Putamen (tissue), 1 donor: ENCODE data around the gene FAM124A.
A peak's percentile ranks its signal among the peaks of the same experiment; 100 is the strongest.

Experiments used
- DNase-seq: peaks from one replicate; pipeline ENCODE4 v3.0.0-alpha.2; 2016; ENCODE audit warnings: low spot score

FAM124A gene

DNA sequence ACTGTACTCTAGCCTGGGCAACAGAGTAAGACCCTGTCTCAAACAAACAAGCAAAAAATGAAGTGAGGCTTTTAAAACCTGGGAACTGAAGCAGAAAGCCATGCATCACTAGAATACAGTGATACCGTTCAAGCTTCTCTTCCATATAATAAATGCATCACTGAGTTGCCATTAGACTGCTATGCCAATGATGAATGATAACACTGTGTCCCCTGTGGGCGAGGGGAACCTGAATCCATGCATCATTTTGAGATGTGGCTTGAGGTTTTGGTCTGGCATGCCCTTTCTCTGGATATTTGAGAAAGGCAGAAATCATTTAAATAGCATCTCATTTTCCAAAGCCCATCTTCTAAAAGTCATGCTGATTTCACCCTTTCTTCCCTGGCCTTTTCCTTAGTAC lies 1.5 kb upstream of the FAM124A start:
- DNase-seq, result no peak

DNA sequence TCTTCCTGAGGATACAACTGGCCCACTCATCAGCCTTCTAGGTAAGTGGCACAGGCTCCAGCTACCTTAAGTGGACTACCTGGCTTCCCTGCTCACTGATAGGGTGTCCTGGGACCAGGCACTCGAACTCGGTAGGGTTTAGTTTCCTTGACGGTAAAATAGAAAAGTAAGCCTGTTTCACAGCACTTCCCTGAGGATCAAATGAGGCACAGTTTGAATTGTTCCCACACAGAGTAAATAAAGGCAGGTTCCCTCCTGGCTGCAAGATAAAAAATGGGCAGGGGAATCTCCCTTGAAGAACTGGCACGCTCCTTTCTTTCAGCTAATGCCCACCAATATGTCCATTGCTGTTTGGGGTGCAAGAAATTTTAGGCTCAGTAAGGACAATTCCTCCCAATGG lies 1.1 kb upstream of the FAM124A start:
- no peak for DNase-seq

DNA sequence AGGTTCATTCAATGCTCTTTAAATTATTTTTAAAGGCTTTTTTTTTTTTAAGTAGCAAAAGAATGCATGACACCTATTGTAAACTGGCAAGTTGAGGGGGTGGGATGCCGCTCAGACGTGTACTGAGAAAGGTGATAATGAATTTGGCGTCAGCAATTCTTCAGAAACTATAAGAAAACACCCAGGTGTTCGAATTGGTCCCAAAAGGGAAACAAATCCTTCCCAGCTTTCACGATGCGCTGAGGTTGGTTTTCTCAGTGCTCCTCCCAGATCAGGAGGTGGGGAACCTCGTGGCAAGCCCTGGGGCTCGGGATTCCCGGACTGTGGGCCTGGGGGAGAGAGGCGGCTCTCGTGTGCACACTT lies 543 bp upstream of the FAM124A start:
- no peak for DNase-seq

DNA sequence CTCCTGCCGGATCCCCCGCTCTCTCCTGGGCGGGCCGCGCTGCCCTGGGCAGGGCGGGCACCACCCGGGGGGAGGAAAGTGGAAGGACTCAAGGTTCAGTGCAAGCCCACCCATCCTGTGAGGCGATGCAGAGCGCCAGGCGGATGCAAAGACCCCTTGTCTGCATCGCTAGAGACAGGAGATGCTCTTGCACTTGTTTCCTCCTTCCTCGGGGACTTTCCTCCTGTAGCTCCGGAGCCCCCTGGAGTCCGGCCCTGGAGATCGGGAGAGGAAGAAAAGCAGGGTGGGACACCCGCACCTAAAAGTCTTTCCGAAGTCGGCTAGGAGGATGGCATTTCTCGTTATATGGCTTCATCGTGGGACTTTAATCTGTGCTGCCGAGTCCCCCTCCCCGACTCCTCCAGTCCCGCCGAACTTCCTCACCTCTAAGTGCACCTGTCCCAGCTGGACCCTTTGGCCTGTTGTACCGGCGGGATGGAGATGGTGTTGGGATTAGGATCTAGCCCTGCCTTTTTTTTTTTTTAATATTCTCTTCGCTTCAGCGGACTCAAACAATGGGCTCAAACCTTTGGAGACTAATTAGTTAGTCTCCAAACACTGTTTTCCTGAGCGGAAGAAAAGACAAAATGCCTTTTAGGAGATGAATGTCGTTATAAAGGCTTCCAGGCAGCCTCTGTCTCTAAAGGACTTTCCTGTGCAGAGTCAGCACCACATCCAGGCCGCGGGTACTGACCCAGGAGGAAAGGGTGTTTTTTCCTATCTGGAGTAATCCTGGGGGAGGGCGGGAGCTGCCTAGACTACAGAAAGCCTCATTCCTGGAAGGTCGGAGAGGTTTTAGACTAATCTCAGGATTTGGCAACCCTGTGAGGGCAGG lies 725 bp downstream of the FAM124A start:
- DNase-seq, result no peak

DNA sequence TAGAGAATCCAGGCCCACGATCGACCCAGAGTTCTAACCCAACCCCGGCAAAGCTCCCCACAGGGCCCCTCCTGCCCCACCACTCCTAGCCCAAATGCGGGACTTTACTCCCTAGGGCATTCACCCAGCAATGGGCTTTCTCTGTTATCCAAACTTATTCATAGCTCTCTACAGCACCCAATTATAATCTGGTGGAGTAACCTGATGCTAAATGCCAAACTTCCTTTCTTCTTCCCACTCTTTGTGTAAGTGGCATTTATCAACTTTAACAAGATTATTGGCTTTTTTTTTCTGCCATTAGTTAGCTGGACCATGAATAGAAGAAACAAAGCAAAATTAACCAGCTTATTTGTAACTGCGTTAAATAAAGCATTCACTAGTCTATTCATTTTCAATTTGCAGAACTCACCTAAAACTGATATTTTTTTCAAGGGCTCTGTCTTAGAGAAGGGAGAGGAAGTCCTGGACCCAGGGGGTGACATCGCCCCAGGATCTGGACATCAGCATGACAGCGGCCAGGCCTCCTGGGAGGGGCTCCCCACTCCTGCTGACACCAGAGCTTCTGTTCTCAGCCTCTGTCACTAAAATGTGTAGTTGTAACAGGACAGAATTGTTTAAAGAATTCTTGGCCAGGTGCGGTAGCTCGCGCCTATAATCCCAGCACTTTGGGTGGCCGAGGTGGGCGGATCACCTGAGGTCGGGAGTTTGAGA lies 1.5 kb downstream of the FAM124A start:
- peak; percentile 80 for DNase-seq

DNA sequence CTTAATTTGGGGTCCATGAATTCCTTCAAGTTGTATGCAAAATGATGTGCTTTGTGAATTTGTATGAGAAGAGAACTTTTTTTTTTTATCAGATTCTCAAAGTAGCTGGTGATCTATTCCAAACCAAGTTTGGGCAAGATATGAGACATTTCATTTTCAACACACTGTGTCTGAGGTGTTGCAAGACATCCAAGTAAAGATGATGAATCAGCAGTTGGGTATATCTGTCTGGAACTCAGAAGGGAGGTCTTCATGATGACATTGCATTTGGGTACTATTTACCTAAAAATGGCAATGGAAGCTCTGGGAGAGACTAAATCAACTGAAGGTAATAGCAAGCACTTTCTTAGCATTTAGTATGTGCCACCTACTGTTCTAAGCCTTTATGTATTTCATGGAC lies 2.8 kb downstream of the FAM124A start:
- no peak for DNase-seq

DNA sequence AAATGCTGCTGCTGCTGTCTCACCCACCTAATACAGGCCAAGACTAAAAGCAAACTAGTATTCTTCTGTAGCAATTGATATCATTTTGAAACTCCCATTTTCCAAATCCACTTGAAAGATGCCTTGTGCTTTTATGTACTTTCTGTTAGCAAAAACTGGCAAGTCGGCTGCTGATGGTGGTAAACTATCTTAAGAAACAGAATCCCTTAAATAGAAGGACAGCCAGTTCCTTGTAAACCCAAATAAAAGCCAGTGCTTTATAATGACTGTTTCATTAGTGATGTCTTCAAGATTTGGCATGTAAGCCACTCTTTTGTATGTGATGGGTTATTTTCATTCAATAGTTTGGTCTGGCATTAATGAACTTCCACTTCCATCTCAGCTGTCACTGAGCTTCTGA lies 5.2 kb downstream of the FAM124A start:
- DNase-seq, result no peak

DNA sequence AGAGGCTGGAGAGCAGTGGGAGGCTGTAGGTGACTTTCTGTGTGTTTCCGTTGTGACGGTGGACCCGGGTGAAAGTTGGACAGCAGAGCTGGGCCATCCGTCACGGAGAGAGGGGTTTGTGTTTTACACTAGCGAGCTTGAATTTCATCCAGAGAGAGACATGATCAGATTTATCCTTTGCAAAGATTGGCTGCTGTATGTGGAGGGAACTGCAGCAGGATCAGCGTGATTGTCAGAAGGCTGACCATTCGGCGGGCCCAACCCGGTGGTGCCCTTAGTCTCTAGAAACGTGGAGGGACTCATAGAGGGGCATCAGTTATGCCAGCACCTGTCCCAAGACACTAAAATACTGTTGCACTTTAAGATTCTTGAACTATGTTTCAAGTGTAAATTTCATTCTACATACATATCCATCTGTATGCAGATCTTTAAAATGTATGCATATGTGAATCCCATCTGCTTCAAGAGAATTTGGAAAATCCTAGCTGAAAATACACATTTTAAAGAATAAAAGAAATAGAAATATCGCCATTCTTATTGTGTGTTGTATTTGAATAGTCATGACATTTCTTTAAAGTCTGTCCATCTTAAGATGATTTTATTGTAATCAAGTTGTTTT lies 7.0 kb downstream of the FAM124A start:
- DNase-seq, result no peak

DNA sequence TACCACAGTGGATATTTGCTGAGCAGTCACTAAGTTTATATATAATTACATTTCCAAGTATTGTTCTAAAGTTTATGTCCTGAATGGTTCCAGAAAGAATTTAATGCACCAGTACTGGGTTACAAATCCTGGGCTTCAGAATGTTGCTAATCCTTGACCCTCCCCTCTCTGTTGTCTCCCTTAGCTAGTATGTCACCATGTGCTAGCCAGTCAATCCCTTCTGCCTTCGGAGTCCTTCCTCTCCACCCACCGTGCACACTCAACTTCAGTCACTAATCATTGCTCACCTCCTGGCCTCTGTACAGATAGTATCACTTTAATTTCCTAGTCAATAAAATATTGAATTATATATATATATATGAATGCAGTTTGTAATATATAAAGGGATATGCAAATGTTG lies 7.5 kb downstream of the FAM124A start:
- DNase-seq, result no peak

DNA sequence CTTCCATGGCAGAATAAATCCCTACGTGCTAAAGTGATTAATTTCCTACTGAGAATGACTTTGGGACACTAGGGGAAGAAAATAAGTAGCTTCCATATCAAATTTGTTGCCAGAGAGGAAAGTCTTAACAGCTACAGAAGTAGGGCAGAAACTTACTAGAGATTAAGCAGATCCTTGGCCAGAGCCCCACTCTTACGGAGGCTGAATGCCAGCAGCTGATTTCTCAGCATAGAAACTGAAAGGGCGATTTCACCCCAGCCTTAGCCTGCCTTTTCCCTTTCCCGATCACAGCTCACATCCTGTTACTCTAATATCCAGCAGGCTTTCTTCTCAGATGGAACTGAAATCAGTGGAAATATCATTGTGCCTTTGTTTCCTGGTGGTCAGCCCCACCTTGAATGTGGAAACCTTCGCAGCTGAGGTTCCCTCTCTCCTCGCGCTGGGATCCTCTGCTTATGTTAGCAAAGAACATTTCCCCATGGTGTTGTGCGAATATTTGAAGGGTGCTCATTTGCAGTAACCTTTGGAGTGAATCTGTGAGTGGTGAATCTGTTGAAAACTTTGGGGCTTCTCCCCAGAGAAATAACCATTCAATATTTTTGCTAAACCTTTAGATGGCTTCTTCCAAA lies 8.4 kb downstream of the FAM124A start:
- peak; percentile 70 for DNase-seq

DNA sequence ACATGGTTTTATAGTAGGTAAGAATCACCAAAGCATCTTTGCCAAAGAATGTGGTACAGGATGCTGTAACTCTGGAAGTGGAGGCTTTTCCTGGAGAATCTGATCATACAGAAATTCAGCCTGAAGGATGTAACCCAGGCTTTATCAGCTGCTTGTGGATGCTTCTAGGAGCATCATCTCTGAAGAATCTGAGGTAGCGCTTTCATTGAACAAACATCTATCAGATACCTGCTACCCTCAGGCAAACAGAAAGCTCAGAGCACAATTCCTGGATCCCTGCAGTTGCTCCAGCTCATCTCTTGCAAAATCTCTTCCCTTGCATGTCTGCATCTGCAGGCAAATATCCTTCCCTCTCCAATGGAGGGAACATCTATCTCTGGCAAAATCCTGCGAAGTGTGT lies 9.3 kb downstream of the FAM124A start:
- no peak for DNase-seq

DNA sequence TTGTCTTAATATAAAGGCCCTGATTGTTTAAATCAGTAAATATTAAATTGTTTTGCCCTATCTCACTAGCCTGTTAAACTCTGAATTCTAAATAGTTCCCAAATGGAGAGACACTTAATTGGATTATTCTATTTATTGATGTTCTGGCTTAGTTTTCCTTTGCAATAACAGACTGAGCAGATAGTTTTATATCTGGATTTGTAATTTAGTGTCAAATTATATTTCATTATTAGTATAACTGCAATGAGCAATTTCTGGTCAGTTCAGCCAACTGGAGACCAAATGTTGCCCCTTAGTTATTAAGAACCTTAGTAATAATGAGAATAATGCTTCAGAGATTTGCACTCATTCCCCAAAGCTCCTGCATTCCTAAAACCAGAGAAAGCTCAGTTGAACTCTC lies 10.1 kb downstream of the FAM124A start:
- no peak for DNase-seq

DNA sequence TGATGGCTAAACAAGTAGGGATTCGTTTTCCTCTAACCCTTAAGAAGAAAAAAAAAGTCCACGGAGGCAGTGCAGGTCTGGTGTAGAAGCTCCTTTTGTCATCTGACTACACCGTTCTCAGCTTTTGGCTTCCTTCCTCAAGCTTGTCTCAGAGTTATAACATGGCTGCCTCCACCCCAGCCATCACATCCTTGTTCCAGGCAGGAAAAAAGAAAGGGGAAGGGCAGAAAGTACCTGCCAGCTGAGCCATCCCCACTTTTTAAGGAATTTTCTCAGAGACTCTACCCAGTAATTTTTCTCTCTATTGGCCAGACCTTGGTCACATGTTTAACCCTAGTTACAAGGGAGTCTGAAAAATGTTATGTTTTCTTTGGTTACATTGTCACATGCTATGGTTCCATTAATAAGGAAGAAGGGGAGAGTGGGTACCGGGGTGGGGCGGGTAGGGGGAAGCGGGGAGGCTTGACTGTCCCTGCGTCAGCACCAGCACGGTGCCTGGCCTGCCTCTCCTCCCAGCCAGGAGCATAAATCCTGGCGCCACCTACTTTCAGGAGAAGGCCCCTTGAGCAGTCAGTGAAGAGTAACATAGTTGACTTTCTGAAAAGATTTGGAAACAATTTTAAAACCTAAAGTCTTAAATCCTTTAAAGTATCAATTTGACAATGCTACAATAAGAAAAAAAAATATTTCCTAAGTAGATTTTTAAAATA lies 11.1 kb downstream of the FAM124A start:
- no peak for DNase-seq

DNA sequence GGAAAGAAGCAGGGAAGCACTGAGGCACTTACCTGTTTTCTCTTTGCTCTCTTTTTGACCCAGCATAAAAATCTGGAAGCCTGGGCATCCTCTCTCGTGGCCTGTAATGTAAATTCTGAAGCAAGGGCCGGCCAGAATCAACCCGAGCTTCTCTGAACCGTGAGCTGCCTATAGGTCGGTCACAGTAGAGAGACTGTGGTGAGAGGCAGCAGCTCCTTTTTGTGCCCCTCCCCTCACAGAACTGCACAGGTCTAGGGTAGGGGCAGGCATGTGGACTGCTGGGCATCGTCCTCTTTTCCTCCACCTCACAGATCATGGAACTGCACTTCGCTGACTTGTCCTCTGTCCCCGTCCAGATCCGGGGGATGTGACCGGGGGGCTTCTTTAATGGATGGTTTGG lies 12.5 kb downstream of the FAM124A start:
- no peak for DNase-seq

DNA sequence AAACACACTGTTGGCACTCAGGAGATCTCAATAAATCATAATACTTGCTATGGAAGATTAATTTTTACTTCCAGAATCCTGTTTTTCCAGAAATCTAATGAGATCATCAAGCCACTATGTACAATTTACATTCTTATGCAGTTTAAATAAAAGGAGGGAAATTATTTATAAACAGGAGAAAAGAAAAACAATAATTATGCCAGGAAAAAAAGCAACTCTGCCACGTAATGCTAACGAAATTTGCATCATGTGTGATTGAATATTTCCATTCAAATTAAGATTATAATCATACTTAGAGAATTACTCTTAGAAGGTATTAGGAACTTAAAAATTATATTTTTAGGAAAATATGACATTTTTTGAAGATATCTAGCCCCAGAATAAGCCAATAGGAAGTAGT lies 13.0 kb downstream of the FAM124A start:
- no peak for DNase-seq

DNA sequence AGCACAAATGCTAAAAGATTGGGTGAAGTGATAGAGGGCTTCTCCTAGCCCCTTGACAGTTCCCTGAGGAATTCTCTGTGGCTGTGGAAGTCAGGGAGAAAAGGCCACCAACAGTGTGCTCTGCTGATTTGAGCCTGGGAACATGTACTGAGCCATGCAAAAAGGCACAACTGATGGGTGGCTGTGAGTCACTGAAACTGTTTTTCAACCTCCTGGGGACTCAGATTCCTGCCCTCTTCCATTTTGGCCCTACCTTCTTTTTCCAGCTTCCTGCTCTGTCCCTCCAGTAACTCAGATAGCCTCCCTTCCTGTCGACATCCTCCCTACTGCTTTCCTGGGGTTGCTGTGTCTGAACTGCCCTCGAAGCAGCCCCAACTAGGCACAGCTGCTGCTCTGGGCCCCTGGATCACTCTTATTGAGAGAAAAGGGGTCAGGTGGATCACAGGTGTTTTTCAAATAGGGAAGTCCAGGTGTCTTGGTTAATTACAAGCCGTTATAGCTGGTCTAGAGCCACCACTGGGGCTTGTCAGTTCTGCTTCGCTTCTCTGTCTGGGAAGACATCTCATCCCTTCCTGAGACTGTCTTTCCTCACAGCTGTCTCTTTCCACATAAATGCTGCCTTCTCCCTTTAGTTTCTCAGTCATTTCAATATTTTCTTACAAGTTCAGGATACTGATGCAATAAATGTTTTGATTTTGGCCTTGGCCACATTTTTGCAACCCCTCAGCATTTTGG lies 13.7 kb downstream of the FAM124A start:
- no peak for DNase-seq

DNA sequence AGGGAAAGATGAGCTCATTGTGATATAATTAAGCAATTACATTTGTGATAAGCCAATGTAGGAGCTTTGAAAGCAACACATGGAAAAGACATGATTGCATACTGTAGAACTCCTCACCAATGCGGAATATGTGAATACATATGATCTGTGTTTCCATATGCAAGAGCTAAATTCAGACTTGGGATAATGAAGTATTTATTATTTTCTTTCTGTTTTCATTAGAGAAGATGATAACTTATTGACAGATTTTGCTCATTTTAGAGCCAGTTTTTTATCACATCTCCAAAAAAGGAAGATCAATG lies 14.2 kb downstream of the FAM124A start:
- DNase-seq, result no peak

DNA sequence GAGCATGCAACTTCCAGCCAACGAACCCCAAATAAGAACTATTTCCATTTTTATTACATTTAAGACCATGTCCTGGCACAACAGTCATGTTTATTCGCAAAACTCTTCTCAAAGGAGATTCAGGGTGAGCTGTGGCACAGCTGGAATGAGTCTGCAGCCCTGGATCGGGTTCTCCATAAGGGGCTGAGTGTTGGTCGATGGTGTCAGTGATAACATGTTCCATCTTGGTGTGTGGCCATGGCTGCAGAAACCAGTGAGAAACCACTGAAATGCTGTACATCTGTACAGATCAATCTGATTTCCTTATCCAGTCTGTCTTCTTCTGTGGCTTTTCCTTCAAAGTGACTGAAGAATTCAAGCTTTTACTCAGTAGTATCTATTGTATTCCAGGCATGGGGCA lies 15.2 kb downstream of the FAM124A start:
- no peak for DNase-seq

DNA sequence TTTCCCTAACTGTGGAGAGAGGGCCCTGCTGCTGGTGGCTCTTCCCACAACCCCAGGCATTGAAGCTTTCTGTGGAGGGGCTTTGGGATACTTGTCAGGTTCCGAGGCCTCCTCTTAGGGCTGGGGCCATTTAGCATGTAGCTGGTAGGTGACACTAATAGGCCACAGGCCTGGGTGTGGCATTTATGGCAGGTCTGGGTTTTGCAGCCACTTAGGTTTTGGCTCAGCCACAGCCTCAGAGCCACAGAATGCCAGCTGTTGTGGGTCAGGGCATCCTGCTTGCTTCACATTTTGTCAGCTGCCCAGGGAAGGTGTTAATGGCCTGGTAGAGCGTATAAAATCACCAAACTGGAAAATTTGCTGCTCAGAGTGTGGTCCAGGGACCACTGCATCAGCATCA lies 15.7 kb downstream of the FAM124A start:
- DNase-seq, result no peak

DNA sequence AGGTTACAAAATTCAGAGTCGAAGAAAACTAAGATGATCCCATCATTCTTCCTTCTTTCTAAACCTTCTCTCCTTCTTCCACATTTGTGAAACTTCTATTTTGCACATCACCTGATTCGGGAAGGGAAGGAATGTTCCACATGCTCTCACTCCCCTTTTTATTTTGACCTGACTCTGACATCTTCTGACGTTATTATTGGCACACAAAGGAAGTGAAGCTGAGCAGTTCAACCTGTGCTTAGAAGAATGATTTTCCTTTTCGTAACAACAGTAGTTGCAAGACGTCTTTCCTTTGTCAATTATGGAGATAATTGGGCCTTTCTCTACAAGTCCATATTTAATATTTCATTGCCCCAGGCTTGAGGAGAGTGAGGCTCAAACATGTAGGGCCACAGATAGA lies 18.0 kb downstream of the FAM124A start:
- no peak for DNase-seq

DNA sequence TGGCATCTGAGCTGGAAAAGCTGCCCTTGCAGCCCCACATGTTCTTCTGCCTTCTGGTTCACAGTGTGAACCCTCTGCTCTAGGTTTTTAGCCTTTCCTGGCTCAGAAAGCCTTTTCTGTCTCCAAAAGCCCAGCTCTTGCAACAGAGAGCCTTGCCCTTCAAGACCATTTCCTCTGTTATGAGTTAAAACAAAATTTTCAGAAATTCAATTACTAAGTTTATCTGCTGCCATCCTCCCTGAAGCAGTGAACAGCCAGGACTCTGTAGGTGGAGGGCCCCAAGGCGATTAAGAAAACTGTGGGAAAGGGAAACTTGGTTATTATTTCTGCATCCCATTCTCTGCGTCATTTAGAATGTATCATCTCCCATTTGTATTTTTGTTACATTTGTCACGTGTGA lies 18.8 kb downstream of the FAM124A start:
- DNase-seq, result no peak

DNA sequence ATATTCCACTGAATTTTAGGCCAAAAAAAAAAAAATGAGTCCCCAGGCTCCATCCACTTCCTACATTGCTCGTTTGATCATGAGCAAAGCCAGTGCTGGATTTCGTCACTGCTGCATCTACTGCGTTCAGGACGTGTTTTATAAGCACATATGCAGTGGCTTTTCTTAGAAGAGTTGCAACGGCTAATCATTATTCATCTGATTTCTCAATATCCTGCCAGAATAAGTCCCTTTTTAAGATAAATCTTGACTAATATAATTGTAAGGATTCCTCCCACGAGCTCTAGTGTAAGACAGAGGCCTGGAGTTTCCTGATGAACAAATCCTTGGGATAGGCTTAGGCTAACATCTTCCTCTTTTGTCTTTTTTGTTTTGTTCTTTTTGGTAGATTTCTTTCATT lies 19.5 kb downstream of the FAM124A start:
- peak; percentile 53 for DNase-seq
